ENCODE measurements around the gene PIGC. TPM values are rescaled to one million over a fixed set of nuclear protein-coding genes. Genes with fewer than 3 reads are reported as not detected.

The PIGC gene
- total RNA-seq, 1 experiment from 2014 or later = 17.5 TPM

DNA sequence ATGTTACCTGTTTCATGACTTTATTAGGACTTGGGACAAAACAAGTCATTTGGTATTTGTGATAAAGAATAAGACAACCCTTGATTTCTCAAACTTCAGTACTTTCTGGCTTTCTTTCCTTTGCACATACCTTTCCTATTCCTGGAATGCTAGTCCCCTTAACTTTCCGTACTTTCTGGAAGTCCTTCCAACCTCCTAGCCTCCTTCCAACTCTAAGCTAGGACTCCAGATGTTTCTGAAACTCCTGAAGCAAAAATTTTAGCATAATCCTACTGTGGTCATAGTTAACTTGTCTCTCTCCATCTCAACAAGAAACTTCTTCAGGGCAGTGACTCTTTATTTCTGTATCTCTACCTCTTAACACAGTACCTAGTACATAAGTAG is 43.2 kb downstream of the PIGC start:
- Histone ChIP-seq H3K9ac (ENCODE audit: extremely low read depth, insufficient read length, low read length) (no peak overlapping the region), H4K20me1 (ENCODE audit: control insufficient read depth, insufficient read depth, insufficient read length) (no peaks in the 10 kb centered on the region), H3K23me2 (ENCODE audit: insufficient read length, low read depth, low read length, poor library complexity, severe bottlenecking) (no peaks in the 10 kb centered on the region), H2BK120ac (ENCODE audit: low read depth, low read length, poor library complexity, severe bottlenecking) (no peak overlapping the region), H4K5ac (ENCODE audit: insufficient read length, low read depth, low read length) (no peak overlapping the region), H4K91ac (ENCODE audit: insufficient read length, low read depth, low read length) (no peak overlapping the region), H2BK20ac (ENCODE audit: low read depth, low read length, poor library complexity, severe bottlenecking) (no peak overlapping the region), H3K79me2 (ENCODE audit: insufficient read depth, low read length) (no peaks in the 10 kb centered on the region), H3K27me3 (ENCODE audit: insufficient read depth, low read length) (no peaks in the 10 kb centered on the region), H4K8ac (replicated peaks; ENCODE audit: insufficient read length, low read depth, low read length) (no peak overlapping the region), H3K56ac (ENCODE audit: insufficient read length, low read depth, low read length) (no peak overlapping the region), H2BK15ac (ENCODE audit: low read depth, low read length) (no peak overlapping the region), H3K14ac (ENCODE audit: insufficient read depth, low read length) (no peak overlapping the region), H3K27ac (ENCODE audit: insufficient read length, low read depth, low read length) (no peak overlapping the region), H2AK5ac (ENCODE audit: insufficient read length, low read length) (no peak overlapping the region), H3K9me3 (ENCODE audit: control insufficient read depth, low read depth, low read length) (no peaks in the 10 kb centered on the region), H3K4me2 (ENCODE audit: insufficient read depth, insufficient read length, low read length) (no peak overlapping the region), H3K23ac (ENCODE audit: insufficient read length, low read depth, low read length) (no peak overlapping the region), H3T11ph (ENCODE audit: low read length) (no peak overlapping the region), H2BK12ac (ENCODE audit: insufficient read length, low read depth, low read length) (no peak overlapping the region), H3K79me1 (ENCODE audit: insufficient read depth, low read depth, low read length, poor library complexity, severe bottlenecking) (no peaks in the 10 kb centered on the region), H3K4me1 (ENCODE audit: insufficient read depth, low read length) (no peaks in the 10 kb centered on the region; the same call in 1 of the 2 replicates), H2BK5ac (ENCODE audit: insufficient read length, low read length) (no peak overlapping the region), H3K18ac (ENCODE audit: insufficient read length, low read depth, low read length) (no peak overlapping the region), H2AFZ (ENCODE audit: low read length) (no peak overlapping the region), H3K4ac (ENCODE audit: low read depth, low read length) (no peak overlapping the region)
- TF ChIP-seq, protein P1, sequence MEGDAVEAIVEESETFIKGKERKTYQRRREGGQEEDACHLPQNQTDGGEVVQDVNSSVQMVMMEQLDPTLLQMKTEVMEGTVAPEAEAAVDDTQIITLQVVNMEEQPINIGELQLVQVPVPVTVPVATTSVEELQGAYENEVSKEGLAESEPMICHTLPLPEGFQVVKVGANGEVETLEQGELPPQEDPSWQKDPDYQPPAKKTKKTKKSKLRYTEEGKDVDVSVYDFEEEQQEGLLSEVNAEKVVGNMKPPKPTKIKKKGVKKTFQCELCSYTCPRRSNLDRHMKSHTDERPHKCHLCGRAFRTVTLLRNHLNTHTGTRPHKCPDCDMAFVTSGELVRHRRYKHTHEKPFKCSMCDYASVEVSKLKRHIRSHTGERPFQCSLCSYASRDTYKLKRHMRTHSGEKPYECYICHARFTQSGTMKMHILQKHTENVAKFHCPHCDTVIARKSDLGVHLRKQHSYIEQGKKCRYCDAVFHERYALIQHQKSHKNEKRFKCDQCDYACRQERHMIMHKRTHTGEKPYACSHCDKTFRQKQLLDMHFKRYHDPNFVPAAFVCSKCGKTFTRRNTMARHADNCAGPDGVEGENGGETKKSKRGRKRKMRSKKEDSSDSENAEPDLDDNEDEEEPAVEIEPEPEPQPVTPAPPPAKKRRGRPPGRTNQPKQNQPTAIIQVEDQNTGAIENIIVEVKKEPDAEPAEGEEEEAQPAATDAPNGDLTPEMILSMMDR (conservative IDR thresholded peaks at IDR 0.05) = no peak
- H3K9me3 Mint-ChIP-seq = no peaks in the 10 kb centered on the region
- DNase-seq = no peak
- no peak overlapping the region for H3K4me3 Mint-ChIP-seq
- no peaks in the 10 kb centered on the region for H3K27me3 Mint-ChIP-seq (ENCODE audit: low read depth)
- WGBS (ENCODE audit: extremely low coverage, insufficient read length, low lambda C conversion rate) = no CpG with 5 or more reads among the region's 1 CpG
- H3K4me1 Mint-ChIP-seq = peaks cover 14 to 20% of the 10 kb centered on the region in 2 experiments
- H3K27ac Mint-ChIP-seq = no peak overlapping the region
- no peaks in the 10 kb centered on the region for H3K36me3 Mint-ChIP-seq (ENCODE audit: insufficient read depth in 1 of 3, low read depth in 3 of 3)

Data from H9 (cell line).